Mucosa of gallbladder (tissue), 1 donor: Measurements from ENCODE around the gene NOBOX. TPM values are rescaled to one million over a fixed set of nuclear protein-coding genes. Genes with fewer than 3 reads are reported as not detected.
"Not testable (repeated sequence)": the region's sequence is repeated elsewhere in the genome, so short reads cannot be mapped to it uniquely, and the experiment has no call there.

Source experiments
- DNase-seq: peaks from one replicate; pipeline ENCODE4 v3.0.0-alpha.2; 2020; ENCODE audit warnings: low spot score
- total RNA-seq: library from RNA; stranded (reverse); gene quantifications from one replicate; pipeline ENCODE4 v1.2.1, GENCODE V29; 2021
- donor health status: DM: no; HTN: no; CAD: no.

Gene NOBOX
- total RNA-seq, 1 donor from 2014 or later: not detected

GRCh38 chr7:144391823-144392255, 11.7 kb downstream of the NOBOX start:
- no peak for DNase-seq

GRCh38 chr7:144391014-144391413, 12.5 kb downstream of the NOBOX start:
- DNase-seq: no peak

- DNase-seq: no peak
These were observed 13.0 kb downstream of the NOBOX start for GRCh38 chr7:144390481-144390880.

GRCh38 chr7:144388950-144389349, 14.5 kb downstream of the NOBOX start:
- DNase-seq: no peak

- DNase-seq: no peak
These were observed 16.8 kb downstream of the NOBOX start for GRCh38 chr7:144386741-144387140.

- no peak for DNase-seq
These were observed 18.8 kb downstream of the NOBOX start for GRCh38 chr7:144384555-144385245.

- no peak for DNase-seq
These were observed 19.4 kb downstream of the NOBOX start for GRCh38 chr7:144384071-144384470.

GRCh38 chr7:144379776-144380384, 23.6 kb downstream of the NOBOX start:
- DNase-seq: no peak

- no peak for DNase-seq
These were observed 24.8 kb downstream of the NOBOX start for GRCh38 chr7:144378651-144379050.

- DNase-seq: not testable (repeated sequence)
These were observed 34.3 kb downstream of the NOBOX start for GRCh38 chr7:144369221-144369620.

GRCh38 chr7:144367250-144367649, 36.2 kb downstream of the NOBOX start:
- DNase-seq: not testable (repeated sequence)

GRCh38 chr7:144365523-144365922, 38.0 kb downstream of the NOBOX start:
- DNase-seq: not testable (repeated sequence)

GRCh38 chr7:144362061-144362460, 41.4 kb downstream of the NOBOX start:
- not testable (repeated sequence) for DNase-seq

GRCh38 chr7:144356860-144357259, 46.6 kb downstream of the NOBOX start:
- DNase-seq: not testable (repeated sequence)

- not testable (repeated sequence) for DNase-seq
These were observed 47.3 kb downstream of the NOBOX start for GRCh38 chr7:144356185-144356584.

GRCh38 chr7:144355176-144355822, 48.2 kb downstream of the NOBOX start, which contains the start of gene ARHGEF5:
TSS of gene ARHGEF5 (plus strand) at chr7:144355402. CDS start at chr7:144362670, 7,268 bp downstream.
- DNase-seq: not testable (repeated sequence)

GRCh38 chr7:144351667-144352066, 51.8 kb downstream of the NOBOX start:
- not testable (repeated sequence) for DNase-seq

GRCh38 chr7:144348625-144349024, 54.9 kb downstream of the NOBOX start:
- DNase-seq: not testable (repeated sequence)
